KOPT-K1 (cell line): ENCODE results near the gene CEBPB.

Source experiments
- H3K27ac ChIP-seq: fragments of 200-600 bp; sonication (generic); 2 replicates; pipeline ENCODE4 v1.5.1; 2016; ENCODE audit warnings: antibody characterized with exemption, mild to moderate bottlenecking, low read depth, low read length; ENCODE audit not compliant: poor library complexity, severe bottlenecking
- H3K36me3 ChIP-seq: fragments of 200-600 bp; sonication (generic); 2 replicates; pipeline ENCODE4 v1.5.1; 2017; ENCODE audit warnings: antibody characterized with exemption, mild to moderate bottlenecking, low read length, moderate library complexity; ENCODE audit not compliant: insufficient read depth
- H3K9me3 ChIP-seq: fragments of 200-600 bp; sonication (generic); 2 replicates; pipeline ENCODE4 v1.5.1; 2017; ENCODE audit warnings: antibody characterized with exemption, low read length, mild to moderate bottlenecking; ENCODE audit not compliant: insufficient read depth, poor library complexity, severe bottlenecking

Gene CEBPB

DNA sequence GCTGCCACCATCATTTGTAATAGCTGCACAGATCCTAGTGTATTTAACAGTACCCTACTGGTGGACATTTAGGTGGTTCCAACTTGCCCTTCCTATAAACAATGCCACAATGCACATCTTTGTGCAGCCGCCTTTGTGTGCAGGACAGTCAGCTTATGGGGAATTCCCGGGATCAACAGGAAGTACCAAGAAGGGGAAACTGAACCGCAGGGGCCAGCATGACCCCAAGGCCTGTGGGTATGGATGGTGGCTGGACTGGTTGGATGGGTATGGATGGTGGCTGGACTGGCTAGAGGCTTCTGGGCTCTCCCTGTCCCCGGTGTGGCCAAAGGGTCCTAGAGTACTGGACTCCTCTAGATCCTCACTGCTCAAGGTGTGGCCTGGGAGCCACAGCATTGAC, 46.7 kb downstream of the CEBPB start:
- H3K36me3 ChIP-seq = no peaks in the 10 kb centered on the region
- H3K27ac ChIP-seq = no peak overlapping the region

DNA sequence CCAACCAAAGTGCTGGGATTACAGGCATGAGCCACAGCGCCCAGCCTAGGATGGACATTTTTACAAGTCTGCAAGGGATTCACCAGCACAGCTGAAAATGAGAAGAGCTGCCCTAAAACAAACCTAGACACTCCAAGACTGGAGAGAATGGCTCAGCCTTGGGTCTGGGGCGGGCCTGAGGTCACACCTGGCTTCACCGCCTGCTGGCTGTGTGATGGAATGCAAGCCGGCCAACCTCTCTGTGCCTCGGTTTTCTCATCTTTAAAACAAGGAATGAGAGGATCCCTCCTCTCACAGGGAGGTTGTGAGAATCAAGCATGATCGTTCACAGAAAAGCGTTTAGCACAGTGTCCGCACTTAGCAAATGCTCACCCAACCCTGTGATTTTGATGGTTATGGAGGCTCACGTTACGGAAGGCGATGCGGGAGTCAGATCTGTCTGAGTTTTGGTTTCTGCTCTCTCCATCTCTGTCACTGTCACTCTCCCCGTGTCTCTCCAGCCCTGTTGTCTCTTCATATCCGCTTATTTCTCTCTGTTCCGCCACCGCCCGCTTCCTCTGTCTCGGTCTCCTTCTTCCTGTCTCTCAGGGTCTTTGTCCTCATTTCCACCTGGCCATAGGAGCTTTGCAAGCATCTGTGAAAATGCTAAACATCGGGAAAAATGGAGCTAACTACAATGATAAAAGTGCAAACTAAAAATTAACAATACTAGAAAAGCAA, 47.6 kb downstream of the CEBPB start:
- Histone ChIP-seq H3K9me3 (no peaks in the 10 kb centered on the region), H3K27ac (no peak overlapping the region), H3K36me3 (no peaks in the 10 kb centered on the region)

More for the DNA sequence above, 46.7 kb downstream of the CEBPB start:
- no peaks in the 10 kb centered on the region for H3K9me3 ChIP-seq

DNA sequence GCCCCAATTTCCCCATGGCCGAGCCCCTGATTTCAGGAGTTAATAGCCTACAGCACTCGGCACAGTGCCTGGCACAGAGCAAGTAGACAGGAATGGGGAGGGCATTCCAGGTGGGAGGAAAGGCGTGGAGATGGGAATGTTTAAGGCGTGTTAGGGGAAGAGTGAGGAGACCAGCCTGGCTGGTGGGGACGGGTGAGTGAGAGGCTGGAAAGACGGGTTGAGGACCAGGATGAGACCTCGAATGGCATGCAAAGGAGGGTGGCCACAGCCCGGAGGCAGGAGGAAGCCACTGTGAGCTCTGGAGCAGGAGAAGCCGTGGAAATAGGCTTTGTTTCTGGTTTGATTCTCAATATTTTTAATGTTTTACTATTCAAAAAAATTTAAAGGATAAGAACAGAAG, 49.5 kb downstream of the CEBPB start:
- no peaks in the 10 kb centered on the region for H3K36me3 ChIP-seq
- H3K9me3 ChIP-seq = no peaks in the 10 kb centered on the region
- no peak overlapping the region for H3K27ac ChIP-seq

DNA sequence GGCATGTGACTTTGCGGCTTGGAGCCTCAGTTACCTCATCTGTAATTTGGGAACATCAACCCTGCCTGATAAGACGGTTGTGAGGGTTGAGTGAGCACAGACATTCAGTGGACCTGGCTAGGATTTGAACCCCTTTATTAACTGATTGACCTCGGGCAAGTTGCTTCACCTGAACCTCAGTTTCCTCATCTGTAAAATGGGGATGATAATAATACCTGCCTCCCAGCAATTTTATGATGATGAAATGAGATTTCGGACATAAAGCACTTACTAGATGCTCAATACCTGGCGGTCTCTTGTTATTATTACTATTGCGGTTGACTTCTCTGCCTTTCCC, 51.5 kb downstream of the CEBPB start:
- Histone ChIP-seq H3K36me3 (no peaks in the 10 kb centered on the region), H3K9me3 (no peaks in the 10 kb centered on the region), H3K27ac (no peak overlapping the region)
